Right forelimb (tissue), 1 donor: ENCODE data around the gene KRTAP10-2.
A peak's percentile ranks its signal among the peaks of the same experiment; 100 is the strongest.
"Not testable (repeated sequence)": the region's sequence is repeated elsewhere in the genome, so short reads cannot be mapped to it uniquely, and the experiment has no call there.

Experiments used
- DNase-seq: peaks from one replicate; pipeline ENCODE4 v3.0.0-alpha.2; 2018

Gene KRTAP10-2

DNA sequence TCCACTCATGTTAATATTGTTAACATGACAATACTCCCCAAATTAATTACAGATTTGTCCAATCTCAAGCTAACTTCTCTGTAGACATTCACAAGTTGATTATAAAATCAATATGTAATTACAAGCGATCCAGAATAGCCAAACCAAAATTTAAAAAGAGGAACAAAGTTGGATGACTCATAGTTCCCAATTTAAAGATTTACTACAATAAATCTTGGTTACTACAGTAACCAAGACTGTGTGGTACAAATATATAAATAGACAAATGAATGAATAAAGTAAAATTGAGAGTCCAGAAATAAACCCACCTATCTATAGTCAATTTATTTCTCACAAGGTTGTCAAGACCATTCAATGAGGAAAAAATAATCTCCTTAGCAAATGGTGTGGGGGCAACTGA, 15.1 kb upstream of the KRTAP10-2 start:
- DNase-seq: no peak

DNA sequence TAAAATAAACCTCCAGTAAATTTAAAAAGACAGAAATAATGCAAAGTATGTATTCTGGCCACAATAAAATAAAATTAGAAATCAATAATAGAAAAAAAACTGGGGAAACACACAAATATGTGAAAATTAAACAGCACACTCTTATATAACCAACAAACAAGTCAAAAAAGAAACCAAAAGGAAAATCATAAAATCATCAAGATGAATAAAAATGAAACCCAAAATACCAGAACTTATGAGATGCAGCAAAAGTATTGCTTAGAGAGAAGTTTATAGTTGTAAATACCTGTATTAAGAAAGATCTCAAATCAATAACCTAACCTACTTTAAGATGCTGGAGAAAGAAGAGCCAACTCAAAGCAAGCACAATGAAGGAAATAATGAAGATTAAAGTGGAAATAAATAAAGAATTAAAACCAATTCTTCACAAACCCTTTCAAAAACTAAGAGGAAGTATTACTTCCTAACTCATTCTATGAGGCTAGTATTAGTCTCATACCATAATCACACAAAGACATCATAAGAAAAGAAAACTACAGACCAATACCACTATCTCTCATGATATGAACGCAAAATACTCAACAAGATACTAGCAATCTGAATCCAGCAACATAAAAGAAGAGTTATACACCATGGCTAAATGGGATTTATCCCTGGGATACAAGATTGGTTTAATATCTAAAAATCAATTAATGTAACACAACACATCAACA, 13.7 kb upstream of the KRTAP10-2 start:
- DNase-seq: no peak

- DNase-seq: no peak
Observed at GRCh38 chr21:44564099-44564498, 12.8 kb upstream of the KRTAP10-2 start.

DNA sequence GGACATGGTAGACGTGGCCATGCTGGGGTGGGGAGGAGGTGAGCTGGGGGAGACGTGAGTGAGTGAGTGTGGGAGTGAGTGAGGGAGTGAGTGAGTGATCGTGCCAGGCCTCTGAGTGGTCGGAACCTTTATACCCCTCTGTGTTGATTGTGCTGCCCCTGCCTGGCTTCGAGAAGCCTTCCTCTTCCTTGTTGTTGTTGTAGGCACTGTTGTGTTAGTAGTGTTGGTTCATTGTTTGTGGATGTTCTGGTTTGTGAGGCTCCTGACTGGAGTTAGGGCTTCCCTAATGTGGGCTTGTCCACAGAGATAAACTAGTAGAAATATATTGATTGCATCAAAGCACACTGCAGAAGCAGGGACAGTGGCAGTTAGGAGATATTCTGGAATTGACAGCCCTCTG, 7.4 kb upstream of the KRTAP10-2 start, which contains the start of gene KRTAP10-3:
KRTAP10-3 (minus strand) TSS at position 101 of the 400 bp plus-strand sequence; CDS start at position 21, 80 bp downstream.
- DNase-seq: peak; percentile 23

DNA sequence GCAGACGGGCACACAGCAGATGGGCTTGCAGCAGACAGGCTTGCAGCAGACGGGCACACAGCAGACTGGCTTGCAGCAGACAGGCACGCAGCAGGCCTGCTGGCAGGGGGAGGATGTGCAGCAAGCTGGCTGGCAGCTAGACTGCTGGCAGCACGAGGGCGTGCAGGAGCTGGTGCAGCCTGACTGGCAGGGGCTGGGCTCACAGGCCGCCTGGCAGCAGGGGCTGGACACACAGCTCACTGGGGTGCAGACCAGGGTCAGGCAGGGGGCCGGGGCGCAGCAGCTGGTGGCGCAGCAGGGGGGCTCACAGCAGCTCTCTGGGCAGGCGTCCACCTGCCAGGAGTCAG, 7.0 kb upstream of the KRTAP10-2 start:
- not testable (repeated sequence) for DNase-seq

DNA sequence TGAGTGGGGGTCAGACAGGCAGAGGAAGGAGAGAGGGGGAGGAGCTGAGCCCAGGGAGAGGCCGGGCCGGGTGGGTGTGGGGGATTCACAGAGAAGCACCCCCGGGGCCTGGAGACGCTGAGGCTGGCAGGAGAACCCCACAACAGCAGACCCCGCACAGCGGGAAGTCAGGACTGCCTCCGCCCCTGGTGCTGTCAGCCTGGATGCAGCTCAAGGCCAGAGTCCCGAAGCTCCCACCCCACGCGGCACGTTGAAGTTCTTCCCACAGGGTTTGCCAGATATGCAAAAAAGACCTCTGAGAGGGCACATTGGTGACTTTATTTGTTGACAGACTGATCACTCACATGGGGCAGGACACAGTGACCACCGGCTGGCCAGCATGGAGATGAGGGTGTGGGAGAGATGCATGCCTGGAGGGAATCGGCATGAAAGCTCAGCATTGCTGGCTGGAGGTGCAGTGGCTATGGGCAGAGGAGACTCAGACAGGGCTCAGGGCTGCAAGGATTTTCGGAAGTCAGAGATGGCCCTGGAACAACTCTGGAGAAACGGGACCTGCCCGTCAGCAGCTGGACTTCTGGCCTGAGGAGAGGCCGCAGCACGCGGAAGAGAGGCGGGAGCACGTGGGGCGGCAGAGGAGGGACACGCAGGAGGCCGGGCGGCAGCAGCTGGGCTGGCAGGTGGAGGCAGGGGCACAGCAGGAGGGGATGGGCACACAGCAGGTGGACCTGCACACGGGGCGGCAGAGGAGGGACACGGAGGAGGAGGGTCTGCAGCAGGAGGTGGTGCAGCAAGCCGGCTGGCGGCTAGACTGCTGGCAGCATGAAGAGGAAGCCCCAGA, 6.4 kb upstream of the KRTAP10-2 start:
- DNase-seq: peak; percentile 35

- DNase-seq: no peak
Observed at GRCh38 chr21:44556879-44557278, 5.6 kb upstream of the KRTAP10-2 start.

DNA sequence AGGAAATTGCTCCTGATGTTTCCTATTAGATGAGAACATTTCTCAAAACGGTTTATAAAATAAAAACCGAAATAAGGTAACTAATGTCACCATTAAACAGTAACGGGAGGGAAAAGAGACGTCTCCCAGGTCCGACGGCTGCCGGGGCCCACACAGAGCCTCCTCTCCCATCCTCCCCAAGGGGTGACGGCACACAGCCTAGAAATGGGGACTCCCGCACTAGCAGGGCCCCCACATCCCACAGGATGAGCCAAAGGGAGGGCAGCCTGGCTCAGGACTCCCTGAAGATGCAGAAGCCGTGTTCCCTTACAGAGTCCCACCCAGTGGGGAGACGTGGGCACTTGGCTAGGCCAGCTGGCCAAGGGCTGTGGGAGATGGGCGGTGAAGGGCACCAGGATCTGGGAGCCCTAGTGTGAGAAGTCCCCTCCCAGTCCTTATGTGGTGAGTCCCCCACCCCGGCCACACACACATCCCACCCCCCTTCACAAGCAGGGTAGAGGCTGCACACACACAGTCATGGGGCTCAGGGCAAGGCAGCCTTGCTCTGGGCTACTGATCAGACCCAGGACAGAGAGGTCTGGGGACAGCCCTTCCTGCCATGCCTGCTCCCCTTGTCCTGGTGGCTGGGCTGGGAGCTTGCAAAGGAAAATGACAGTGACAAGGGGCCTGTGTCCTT, 4.0 kb upstream of the KRTAP10-2 start:
- no peak for DNase-seq

DNA sequence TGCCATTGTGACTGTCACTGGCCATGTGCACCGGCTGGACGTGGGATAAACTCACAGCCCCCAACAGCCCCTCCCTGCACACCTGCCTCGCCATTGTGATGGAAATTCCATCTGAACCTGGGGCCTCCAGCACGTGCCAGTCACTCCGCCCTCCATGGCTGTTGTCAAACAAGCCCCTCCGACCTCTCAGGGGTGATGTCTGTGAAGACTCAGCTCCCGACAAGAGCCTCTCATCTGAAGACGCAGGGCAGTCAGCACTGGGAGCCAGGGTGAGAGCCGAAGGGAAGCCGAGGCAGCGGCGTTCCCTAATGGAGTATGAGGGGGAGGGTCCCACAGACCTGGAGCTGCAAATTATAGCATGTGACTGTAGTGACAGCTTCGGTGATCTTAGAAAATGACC, 1.4 kb upstream of the KRTAP10-2 start:
- DNase-seq: no peak

GRCh38 chr21:44552136-44552535, 831 bp upstream of the KRTAP10-2 start:
- DNase-seq: no peak

DNA sequence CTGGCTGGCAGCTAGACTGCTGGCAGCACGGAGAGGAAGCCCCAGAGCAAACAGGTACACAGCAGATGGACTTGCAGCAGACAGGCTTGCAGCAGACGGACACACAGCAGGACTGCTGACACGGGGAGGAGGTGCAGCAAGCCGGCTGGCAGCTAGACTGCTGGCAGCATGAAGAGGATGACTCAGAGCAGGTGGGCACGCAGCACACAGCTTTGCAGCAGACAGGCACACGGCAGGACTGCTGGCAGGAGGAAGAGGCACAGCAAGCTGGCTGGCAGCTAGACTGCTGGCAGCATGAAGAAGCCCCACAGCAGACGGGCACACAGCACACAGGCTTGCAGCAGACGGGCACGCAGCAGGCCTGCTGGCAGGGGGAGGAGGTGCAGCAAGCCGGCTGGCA, 498 bp downstream of the KRTAP10-2 start:
- peak; percentile 12 for DNase-seq

DNA sequence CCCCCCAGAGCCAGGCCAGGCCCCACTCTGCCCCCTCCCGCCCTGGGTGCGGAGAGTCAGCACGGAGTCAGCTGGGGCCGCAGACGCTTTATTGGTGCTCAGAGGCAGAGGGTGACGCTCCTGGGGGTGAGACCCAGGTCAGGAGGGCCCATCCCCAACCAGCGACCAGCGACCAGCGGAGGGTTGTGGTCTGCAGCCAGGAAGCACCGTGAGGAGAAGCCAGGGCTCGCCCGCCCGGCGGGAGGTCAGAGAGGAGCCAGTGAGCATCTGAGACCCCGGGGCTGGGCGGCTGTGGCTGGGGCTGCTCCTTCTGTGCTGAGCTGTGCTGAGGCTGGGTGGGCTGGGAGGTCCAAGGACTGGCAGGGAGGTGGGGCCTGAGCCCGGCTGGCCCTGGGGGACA, 1.0 kb downstream of the KRTAP10-2 start:
- DNase-seq: peak; percentile 35

DNA sequence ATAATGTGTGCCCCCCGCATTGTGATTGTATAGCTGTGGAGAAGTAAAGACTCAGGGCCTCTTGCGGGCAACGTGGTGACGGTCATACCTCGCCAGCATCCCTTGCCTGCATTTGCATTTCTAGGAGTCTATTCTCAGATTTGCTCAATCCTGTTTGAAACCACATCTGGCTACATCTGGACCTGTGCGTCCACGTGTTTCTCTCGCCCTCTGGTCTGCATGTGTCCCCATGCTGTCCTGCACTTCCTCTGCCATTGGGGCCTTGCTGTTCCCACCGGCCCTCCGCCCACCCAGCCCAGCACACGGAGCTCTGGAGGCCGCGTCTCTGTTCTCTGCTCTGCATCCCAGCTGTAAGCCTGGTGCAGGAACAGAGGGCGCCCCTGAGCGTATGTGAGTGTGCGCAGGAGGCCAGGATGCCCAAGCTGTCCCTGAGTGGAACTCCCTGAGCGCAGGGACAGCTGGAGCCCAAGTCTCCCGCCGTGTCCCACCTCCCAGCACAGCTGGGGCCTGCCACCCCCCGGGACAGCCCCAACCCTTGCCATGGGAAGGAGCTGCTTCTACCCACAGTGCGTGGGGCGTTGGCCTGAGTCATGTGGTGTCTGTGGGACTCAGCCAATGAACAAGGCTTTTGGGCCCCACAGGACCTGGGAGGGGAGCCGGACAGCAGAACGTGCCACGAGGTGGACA, 1.6 kb downstream of the KRTAP10-2 start:
- no peak for DNase-seq

DNA sequence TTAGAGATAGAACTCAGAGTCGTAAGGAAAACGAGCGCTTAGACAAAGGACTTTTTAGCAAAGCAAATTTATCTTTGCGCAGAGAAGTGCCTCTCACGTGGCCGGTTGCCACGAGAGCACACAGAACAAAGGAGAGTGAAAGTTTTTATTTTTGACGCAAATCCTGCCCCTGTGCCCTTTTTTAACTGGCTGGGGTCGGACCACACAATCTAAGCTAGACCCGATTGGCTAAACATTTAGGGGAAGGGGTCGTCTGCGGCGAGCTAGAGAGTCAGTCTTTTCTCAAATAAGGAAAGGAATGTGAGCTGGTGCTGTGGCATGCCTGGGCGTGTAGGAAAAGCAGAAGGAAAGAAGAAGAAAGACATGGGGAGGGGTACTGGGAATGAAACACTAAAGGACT, 2.4 kb downstream of the KRTAP10-2 start:
- DNase-seq: no peak

DNA sequence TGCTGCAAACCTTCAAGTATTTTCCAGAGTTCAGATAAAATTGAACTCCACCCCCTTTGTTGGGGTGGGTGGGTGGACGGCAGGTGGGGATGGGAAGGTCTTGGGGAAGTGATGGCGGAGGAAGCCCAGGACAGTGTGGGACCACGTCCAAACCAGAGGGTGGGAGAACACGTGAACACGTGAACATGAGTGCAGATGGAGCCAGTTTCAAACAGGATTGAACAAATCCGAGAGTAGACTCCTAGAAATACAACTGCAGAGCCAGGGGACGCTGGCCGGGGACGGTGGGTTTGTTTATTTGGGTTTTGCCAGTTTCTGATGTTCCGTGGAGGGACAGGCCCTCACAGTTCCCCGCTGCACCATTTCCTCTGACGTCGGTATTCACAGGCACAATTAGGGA, 2.9 kb downstream of the KRTAP10-2 start:
- no peak for DNase-seq

- DNase-seq: no peak
Observed at GRCh38 chr21:44547656-44548331, 3.5 kb downstream of the KRTAP10-2 start.

GRCh38 chr21:44544566-44544965, 6.7 kb downstream of the KRTAP10-2 start:
- no peak for DNase-seq

DNA sequence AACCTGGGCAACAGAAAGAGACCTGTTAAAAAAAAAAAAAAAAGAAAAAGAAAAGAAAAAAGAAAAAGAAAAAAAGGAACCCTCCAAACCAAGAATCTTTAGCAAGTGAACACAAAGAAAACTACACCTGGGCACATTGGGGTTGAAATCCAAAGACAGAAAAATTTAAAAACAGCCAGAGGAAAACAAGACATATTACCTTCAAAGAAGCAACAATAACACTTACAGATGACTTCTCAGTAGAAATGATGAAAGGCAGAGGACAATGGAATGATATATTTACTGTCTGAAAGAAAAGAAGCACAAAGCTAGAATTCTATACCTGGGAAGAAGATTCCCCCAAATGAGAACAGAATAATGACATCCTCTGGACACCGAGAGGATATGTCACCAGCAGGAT, 8.6 kb downstream of the KRTAP10-2 start:
- no peak for DNase-seq

GRCh38 chr21:44540741-44541288, 10.5 kb downstream of the KRTAP10-2 start:
- no peak for DNase-seq

- DNase-seq: no peak
Observed at GRCh38 chr21:44539991-44540666, 11.2 kb downstream of the KRTAP10-2 start, which contains the start of gene KRTAP10-1. KRTAP10-1 (minus strand) TSS chr21:44540195; CDS start chr21:44540150, 45 bp downstream.

DNA sequence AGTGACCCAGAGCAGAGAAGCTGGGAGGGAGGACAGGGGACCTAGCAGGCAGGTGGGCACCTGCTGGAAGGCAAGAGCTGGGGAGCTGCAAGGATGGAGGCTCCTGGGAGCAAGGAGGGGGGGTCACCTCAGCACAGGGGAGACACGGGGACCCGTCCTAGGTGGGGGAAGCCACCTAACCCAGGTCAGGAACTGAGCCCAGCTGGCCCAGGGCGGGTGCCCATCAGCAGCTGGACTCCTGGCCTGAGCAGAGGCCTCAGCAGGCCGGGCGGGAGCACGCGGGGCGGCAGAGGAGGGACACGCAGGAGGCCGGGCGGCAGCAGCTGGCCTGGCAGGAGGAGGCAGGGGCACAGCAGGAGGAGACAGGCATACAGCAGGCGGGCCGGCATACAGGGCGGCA, 12.3 kb downstream of the KRTAP10-2 start:
- DNase-seq: peak; percentile 11
